Hepatic stellate cell (primary cell): ENCODE data around the gene HBG1.
"Not testable (repeated sequence)": the region's sequence is repeated elsewhere in the genome, so short reads cannot be mapped to it uniquely, and the experiment has no call there.

Experiments used
- DNase-seq: peaks from one replicate; pipeline ENCODE4 v3.0.0; 2011; ENCODE audit warnings: low spot score

HBG1 gene

DNA sequence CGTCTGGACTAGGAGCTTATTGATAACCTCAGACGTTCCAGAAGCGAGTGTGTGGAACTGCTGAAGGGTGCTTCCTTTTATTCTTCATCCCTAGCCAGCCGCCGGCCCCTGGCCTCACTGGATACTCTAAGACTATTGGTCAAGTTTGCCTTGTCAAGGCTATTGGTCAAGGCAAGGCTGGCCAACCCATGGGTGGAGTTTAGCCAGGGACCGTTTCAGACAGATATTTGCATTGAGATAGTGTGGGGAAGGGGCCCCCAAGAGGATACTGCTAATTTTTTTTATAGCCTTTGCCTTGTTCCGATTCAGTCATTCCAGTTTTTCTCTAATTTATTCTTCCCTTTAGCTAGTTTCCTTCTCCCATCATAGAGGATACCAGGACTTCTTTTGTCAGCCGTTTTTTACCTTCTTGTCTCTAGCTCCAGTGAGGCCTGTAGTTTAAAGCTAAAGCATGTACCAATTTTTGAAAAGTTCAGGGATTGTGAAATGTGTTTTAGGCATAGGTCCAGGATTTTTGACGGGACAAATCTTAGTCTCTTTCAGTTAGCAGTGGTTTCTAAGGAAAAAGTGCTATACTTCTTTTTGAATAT is at the start of gene HBG1:
Gene HBG1 (minus strand): TSS at position 51 of the 590 bp plus-strand sequence. CDS start 53 bp downstream, outside the sequence.
- DNase-seq: not testable (repeated sequence)

DNA sequence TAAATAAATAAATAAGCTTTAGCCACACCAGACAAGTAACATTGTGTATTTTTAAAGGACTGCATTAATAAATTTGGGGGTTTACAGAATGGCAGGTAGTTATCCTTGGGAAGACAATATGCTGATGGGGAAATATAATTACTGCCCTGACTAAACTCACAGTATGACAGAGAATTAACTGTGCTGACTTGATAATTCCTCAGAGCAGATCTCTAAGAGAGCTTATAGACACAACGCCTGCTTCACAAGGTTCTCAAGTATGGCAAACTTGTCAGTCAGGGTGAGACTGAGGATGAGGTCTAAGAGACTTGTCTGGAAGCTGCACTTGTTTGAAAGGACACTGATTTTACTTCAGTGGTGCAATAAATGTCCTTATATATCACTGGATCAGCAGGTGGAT is 48.8 kb upstream of the HBG1 start:
- no peak for DNase-seq

DNA sequence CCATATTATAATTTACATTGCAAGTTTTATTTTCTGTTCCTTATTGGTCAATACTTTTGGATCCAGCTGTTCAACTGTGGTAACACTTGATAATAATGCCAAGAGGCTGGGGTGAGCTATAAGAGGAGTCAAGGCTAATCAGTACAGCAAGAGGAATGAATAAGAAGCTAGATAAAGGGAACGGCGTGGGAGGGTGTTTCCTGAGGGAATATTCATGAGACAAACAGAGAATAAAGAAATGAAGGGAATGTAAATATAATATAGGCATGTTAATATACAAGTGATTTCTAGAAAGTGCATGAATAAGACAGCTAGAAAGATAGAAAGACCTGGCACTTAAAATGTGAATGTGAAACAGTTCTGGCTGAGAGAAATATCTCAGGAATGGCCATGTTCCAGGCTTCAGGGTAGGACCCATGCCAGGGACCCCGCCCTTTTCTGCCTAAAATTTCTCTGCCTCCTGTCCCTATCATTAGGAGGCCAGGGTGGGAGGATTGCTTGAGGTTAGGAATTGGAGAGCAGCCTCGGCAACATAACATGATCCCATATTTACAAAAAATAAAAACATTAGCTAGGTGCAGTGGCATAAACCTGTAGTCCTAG is 48.2 kb upstream of the HBG1 start:
- DNase-seq: no peak

DNA sequence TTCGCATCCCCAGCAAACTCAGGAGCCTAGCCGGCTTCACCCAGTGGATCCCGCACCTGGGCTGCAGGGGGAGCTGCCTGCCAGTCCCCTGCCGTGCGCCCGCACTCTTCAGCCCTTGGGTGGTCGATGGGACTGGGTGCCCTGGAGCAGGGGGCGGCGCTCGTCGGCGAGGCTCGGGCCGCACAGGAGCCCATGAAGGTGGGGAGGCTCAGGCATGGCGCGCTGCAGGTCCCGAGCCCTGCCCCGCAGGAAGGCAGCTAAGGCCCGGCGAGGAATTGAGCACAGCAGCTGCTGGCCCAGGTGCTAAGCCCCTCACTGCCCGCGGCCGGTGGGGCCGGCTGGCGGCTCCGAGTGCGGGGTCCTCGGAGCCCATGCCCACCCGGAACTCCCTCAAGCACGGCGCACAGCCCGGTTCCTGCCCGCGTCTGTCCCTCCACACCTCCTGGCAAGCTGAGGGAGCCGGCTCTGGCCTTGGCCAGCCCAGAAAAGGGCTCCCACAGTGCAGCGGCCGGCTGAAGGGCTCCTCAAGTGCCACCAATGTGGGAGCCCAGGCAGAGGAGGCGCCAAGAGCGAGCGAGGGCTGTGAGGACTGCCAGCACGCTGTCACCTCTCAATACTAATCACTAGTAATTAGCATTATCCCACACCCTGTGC is 44.8 kb upstream of the HBG1 start:
- DNase-seq: not testable (repeated sequence)

DNA sequence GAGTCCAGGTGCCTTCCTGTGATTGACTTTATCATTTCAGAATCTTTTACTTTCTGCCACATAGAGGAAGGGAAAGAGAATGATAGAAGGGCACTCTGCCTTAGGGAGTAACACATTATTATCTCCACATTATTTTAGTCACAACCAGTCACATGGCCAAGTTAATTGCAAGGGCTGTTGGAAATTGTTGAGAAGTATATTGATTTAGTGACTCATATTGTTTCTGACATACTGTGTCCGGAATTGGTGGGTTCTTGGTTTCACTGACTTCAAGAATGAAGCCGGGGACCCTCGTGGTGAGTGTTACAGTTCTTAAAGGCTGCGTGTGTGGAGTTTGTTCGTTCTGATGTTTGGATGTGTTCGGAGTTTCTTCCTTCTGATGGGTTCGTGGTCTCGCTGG is 43.4 kb upstream of the HBG1 start:
- no peak for DNase-seq

DNA sequence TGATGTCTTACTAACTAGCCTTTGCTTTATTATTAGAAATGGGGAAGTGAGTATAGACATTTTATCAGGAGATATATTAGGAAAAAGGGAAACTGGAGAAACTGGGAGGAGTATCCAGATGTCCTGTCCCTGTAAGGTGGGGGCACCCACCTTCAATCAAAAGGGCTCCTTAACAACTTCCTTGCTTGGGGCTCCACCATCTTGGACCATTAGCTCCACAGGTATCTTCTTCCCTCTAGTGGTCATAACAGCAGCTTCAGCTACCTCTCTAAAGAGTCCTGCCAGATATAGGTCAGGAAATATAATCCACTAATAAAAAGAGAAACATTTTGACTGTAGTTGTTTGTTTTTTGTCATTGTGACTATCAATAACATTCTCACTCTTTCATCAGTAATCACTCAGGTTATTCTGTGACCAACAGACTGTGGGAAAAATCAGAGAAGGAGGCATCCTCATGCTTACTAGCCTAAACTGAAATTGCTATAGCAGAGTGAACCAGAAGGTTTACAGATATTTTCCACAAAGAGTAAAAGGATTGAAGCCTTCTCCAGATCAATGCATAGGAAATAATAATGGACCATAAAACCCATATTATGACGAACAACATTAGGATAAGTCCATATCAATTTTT is 41.7 kb upstream of the HBG1 start:
- peak; percentile 16 for DNase-seq

DNA sequence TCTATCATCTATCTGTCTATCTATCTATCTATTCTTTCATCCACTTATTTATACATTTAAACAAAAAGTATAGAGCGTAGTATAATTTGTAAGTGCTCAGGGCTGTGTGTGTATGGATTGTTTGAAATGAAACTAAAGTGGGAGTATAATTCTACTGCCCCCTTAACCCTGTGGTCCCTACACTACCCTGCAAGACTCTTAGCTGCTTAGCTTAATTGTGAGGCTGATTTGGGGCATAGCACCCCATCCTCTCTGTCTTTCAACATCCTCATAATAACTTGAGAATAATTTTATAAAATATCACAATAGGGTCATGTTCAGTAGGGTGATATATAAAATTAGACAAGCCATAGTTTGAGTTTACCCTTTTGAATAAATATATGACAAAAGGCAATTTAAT is 40.4 kb upstream of the HBG1 start:
- no peak for DNase-seq

DNA sequence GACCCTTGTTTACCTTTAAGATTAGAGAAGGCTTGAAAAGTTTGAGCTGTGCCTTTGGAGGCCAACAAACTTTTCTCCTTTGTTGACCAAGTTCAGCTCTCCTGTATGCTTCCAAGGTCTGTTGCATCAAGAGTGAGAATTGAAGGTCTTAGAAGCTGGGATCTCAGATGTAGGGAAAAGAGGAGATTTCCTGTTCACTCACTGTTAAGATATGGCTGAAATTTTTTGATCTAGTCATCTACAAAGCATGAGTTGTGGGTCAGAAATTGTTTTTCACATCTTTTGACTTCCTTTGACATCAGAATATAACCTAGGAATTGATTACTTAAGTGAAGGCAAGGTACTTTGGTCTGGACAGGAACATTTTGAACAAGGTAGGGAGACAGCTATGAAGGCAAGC is 40.0 kb upstream of the HBG1 start:
- DNase-seq: no peak

DNA sequence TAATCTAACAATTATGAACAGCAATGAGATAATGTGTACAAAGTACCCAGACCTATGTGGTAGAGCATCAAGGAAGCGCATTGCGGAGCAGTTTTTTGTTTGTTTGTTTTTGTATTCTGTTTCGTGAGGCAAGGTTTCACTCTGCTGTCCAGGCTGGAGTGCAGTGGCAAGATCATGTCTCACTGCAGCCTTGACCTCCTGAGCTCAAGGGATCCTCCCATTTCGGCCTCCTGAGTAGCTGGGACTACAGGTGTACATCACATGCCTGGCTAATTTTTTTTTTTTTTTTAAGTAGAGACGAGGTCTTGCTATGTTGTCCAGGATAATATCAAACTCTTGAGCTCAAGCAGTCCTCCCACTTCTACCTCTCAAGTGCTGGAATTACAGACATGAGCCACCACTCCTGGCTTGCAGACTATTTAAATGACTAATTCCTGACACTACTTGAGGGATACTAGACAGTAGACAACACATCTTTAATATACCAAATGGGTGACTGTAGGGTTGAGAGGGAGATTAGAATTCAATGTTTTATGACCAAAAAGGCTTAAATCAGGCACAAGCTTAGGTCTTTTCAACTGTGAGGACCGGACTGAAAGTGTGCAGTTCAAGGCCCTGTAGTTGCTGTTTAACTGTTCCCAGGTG is 39.4 kb upstream of the HBG1 start:
- DNase-seq: no peak

DNA sequence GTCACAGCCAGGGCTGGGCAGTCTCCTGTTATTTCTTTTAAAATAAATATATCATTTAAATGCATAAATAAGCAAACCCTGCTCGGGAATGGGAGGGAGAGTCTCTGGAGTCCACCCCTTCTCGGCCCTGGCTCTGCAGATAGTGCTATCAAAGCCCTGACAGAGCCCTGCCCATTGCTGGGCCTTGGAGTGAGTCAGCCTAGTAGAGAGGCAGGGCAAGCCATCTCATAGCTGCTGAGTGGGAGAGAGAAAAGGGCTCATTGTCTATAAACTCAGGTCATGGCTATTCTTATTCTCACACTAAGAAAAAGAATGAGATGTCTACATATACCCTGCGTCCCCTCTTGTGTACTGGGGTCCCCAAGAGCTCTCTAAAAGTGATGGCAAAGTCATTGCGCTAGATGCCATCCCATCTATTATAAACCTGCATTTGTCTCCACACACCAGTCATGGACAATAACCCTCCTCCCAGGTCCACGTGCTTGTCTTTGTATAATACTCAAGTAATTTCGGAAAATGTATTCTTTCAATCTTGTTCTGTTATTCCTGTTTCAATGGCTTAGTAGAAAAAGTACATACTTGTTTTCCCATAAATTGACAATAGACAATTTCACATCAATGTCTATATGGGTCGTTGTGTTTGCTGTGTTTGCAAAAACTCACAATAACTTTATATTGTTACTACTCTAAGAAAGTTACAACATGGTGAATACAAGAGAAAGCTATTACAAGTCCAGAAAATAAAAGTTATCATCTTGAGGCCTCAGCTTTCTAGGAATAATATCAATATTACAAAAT is 38.6 kb upstream of the HBG1 start:
- peak; percentile 16 for DNase-seq

DNA sequence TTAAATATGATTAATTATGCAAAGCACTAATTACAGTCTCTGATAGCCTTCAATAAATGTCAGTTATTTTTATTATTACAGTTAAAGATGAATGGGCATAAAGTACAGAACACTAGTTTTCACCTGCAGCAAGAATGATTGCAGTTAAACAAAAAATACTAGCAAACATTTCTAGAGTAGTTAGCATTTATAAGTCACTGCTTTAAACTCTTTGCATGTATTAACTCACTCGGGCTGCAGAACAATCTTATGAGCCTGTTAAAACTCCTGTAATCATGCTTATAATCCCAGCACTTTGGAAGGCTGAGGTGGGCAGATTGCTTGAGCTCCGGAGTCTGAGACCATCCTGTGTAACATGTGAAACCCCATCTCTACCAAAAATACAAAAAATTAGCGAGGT is 37.2 kb upstream of the HBG1 start:
- DNase-seq: no peak

DNA sequence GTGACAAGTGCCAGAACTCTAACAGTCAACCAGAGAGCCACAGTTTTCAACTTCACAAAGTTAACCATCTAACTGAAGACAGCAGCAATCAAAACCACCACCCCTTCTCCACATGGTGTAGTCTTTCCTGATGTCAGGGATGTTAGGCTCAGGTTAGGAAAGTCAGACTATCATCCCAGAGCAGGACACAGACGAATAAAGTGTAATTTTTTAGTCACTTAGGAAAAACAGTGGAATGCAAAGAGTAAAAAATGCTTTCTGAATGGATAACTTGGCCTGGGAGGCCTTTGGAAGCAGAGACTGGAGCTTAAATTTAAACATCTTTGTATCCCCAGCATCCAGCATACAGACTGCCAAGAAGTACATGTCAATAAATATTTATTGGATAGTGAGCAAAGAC is 36.7 kb upstream of the HBG1 start:
- DNase-seq: no peak

DNA sequence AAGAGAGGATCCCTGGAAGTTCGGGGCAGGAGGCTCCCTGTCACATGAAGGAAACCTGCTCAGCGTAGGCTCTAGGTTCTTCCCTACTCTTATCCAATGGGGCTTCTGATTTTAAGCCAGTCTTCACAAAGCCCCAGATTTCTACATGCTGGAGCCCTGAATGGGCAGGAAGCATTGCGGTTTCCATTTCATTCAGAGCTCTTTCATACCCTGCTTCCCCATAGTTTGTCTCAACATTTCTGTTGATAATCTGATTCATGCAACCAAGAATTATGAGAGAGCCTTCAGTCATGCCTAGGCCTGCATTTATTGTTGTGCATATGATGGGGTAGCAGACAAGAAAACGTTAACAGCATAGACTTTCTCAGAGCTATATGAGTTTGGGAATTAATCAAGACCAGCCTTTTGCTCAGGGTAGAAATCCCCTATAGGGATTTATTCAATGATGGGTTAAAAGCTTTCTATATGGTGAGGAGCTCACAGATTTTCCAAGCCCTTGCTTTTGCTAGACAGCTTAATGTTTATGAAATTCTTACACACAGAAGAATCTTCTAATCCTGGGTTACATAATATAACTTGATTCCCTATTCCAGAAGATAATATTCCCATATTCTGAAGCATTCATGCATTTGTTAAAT is 36.2 kb upstream of the HBG1 start:
- no peak for DNase-seq

DNA sequence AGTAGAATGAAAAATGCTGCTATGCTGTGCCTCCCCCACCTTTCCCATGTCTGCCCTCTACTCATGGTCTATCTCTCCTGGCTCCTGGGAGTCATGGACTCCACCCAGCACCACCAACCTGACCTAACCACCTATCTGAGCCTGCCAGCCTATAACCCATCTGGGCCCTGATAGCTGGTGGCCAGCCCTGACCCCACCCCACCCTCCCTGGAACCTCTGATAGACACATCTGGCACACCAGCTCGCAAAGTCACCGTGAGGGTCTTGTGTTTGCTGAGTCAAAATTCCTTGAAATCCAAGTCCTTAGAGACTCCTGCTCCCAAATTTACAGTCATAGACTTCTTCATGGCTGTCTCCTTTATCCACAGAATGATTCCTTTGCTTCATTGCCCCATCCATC is 35.0 kb upstream of the HBG1 start:
- DNase-seq: no peak

DNA sequence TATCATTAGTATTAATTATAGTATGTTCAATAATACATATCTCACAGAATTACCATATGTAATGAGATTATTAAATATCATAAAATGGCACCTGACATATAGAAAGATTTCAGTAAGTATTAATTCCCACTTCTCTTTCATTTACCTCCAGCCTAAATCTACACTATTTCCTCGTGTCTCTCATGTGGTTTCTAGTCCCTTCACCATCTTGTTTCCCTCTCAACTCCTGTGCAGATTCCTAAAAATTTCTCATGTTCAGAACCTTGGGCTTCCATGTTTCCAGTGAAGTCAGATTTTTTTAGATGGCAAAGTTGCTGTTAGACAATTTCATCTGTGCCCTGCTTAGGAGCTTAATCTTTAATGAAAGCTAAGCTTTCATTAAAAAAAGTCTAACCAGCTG is 34.2 kb upstream of the HBG1 start:
- DNase-seq: no peak

DNA sequence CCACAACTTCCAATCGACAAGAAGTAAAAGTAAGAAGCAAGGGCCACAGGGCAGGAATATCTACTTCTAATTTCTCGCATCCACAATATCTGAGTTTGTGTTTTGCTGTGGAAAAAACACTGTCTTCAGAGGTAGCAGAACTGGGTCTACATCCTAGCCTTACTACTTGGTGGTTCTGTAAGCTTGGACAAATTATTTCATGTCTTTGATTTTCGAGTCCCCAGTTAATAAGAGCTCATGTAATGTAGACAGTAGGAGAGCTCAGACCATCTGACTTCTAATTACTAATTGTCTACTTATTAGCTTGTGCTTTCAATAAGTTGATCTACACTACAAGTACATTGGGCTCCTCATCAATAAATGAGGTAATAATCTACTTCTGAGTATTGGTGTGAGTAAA is 33.4 kb upstream of the HBG1 start:
- no peak for DNase-seq

DNA sequence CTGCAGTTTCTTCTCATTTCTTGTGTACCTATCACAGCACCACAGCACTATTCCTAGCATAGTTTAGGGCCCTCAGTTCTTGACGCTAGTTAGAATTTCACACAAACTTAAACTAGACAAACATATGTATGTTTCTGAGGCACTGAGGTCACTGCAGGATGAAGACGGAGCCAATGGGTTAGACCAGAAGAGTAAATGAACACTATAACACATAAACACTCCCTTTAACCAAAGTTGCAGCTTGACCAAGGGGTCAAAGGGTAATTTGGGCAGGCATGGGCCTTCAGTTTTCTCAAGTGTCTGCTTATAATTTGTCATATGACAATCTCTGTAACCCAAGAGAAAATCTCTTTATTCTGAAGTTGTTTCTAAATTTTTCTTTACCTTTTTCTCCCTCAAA is 33.0 kb upstream of the HBG1 start:
- no peak for DNase-seq

DNA sequence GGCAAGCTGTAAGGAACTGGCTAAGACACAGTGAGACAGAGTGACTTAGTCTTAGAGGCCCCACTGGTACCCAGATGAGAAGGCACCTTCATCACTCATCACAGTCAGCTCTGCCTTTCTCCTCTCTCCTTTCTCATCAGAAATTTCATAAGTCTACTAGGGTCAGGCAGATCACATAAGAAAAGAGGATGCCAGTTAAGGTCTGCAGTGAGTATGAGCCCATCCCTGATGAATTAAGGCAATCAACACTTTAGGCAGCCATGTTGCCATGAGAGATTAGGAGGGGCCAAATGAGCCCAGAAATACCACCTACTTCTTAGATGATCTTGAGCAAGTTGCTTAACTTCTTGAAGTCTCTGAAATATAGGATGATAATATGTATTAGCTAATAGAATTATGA is 31.9 kb upstream of the HBG1 start:
- no peak for DNase-seq

DNA sequence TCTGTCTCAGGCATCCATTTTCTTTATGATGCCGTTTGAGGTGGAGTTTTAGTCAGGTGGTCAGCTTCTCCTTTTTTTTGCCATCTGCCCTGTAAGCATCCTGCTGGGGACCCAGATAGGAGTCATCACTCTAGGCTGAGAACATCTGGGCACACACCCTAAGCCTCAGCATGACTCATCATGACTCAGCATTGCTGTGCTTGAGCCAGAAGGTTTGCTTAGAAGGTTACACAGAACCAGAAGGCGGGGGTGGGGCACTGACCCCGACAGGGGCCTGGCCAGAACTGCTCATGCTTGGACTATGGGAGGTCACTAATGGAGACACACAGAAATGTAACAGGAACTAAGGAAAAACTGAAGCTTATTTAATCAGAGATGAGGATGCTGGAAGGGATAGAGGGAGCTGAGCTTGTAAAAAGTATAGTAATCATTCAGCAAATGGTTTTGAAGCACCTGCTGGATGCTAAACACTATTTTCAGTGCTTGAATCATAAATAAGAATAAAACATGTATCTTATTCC is 31.0 kb upstream of the HBG1 start:
- peak; percentile 86 for DNase-seq

DNA sequence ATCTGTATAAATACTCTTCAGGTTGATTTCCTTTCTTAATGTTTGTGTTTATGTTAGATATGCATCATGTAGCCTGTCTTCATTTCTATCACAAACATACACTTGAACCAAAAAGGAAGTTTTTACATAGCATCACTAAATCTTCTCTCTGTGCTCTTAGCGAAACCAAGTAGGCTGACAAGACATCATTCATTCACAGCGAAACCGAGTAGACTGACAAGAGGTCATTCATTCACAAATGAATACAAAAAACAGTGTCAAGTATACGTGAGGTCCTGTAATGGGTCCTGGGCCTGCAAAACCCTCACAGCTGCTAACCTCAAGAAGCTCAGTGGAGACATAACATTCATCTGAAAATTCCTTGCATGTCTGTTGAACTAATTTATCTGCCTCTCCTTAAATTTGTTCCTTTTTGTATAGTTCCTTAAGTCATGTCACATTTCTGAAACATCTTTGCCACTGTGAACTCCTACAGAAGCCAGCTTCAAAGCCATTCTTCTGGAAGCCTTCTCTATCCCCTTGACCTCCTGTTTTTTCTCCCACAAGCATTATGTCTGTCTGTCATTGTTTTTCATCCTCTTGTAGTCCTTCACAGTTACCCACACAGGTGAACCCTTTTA is 29.9 kb upstream of the HBG1 start:
- no peak for DNase-seq
